ENCODE data around the gene PREB.

Gene PREB

GRCh38 chr2:27152796-27153464, 18.5 kb upstream of the PREB start:
- in situ Hi-C loops (cut with MboI; ENCODE audit: low sequenced_read_pairs), result no loop called here

DNA sequence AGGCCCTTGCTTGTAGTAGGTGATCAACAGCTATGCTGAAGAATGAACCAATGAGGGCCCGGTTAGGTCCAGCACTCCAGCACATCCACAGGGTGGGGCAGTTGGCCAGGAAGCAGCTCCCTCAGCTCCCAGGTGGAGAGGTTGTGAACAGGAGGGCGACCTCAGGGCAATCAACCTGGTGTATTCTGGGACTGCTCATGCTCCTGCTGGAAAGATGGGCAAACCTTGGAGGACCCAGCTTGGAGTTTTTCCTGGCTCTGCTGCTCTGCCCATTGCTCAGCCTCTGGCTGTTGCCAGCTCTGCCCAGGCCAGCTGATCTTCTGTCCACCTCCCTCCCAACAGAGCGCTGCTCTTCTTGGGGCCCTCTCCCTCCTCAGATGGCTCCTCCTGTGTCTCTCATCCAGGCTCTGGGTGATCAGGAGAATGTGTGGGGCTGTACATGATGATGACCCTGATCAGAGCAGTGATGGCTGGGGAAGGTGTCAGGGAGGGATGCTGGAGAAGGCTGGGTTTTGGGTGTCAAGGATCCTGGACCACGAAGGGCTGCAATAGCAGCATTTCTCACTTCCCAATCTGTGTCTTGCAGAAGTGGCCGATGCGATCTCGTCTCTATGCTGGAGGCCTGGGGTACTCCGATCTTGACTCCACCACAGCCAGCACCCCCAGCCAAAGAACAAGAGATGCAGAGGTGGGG, 17.8 kb upstream of the PREB start:
- in situ Hi-C loops (cut with MboI; ENCODE audit: low sequenced_read_pairs), result no loop called here

GRCh38 chr2:27150639-27151230, 16.3 kb upstream of the PREB start:
- in situ Hi-C loops (cut with MboI; ENCODE audit: low sequenced_read_pairs), result no loop called here

DNA sequence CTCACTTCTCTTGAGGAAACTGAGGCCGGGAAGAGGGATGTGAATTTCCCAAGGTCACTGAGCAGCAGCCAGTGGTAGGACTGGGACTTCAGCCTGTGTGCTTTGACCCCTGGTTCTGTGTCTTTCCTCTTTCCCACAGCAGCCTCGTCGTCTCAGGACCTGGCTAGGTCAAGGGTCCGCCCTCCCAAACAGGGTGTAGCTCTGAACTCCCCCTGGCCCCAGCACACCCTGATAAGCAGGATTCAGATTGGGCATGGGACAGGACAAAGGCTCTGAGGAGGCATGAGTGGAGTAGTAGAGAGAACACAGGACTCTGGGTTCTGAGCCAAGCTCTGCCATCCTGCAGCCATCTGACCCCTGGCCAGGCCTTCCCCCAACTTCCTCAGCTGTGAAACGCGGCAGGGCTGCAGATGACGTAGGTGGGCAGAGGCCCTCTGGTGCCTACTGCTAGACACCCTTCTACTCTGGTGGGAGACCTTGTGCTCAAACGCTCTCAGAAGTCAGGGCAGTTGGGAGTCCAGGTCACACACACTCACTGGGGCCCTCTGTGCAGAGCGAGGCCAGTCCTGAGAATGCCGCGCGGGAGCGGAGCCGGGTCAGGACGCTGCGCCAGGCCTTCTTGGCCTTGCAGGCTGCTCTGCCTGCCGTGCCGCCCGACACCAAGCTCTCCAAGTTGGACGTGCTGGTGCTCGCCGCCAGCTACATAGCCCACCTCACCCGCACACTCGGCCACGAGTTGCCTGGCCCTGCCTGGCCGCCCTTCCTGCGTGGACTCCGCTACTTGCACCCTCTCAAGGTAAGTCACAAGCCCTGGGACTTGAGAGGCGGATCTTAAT, 15.4 kb upstream of the PREB start:
- in situ Hi-C loops (cut with MboI; ENCODE audit: low sequenced_read_pairs), result no loop called here

DNA sequence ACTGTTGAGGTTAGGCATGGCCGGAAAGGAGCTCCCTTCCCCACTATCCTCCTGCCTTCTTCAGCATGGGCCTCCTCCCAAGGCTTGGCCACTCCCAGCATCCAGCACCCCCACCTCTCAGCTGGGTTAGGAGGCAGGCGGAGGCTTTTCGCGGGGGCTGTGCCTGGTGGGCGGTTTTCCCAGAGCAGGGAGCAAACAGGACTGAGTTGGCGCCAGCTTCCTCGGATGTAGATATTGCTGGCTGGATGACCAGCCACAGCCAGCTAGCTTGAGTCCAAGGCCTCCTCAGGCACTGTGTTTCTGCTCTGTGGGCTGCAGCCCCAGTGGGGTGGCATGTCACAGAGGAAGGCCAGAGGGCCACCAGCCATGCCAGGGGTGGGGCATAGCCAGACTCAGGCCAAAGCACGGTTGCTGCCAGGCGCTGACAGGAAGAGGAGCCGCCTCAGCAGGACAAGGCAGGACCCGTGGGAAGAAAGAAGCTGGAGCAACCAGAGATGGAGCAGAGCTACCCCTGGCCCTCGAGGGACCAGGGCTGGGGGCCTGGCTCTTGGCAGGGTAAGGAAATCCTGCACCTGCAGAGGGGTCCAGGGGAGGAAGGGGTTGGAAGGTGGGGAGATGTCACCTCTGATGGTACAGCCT, 14.5 kb upstream of the PREB start, which contains the start of gene TCF23:
TSS of gene TCF23 (plus strand) at position 204 of the 639 bp plus-strand sequence. CDS start at position 334, 130 bp downstream.
- in situ Hi-C loops (cut with MboI; ENCODE audit: low sequenced_read_pairs), result no loop called here

DNA sequence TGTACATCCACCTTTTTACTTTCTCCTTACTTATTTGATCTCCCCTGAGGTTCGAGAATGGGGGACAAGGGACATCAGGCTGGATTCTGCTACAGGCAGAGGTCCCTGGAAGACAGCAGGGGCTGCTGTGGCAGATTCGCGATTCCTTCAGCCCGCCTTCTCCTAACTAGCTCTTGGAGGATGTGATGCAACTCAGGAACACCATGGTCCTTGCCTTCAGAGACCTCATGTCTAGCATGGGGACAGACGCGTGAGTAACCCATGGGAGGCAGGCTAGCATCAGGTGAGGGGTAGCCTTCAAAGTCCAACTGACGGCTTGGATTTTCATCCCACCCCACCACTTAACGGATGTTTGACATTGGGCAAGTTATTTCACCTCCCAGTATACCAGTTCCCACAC, 13.5 kb upstream of the PREB start:
- in situ Hi-C loops (cut with MboI; ENCODE audit: low sequenced_read_pairs), result no loop called here

DNA sequence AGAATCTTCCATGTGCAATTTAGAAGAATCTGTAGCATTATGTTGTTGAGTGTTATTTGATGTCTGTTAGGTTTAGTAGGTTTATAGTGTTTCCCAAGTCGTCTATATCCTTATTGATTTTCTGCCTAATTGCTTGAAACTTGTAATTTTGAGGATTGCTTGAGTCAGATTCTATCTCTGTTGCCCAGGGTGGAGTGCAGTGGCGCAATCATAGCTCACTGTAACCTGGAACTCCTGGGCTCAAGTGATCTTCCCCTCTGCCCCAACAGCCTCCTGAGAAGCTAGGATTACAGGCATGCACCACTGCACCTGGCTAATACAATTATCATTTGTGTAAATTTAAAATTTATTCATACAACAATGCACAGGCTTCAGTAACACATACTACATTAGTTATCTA, 11.2 kb upstream of the PREB start:
- in situ Hi-C loops (cut with MboI; ENCODE audit: low sequenced_read_pairs), result no loop called here

DNA sequence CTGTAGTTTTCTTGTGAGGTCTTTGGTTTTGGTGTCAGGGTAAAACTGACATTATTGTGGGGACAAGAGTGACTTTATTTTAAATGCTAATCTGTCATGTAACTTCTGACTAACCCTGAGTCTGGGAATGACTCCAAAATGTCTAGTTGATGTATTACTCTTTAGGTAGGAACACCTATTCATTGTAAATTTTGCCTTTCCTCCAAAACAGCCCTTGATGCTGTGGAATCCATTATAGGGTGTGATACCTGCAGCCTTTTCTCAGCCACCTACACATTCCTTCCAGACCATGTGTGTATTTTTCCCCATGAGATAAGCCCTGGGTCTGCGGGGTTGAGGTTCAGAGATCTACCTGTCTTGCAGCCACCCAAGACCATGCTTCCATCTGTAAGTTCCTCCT, 8.8 kb upstream of the PREB start:
- in situ Hi-C loops (cut with MboI; ENCODE audit: low sequenced_read_pairs), result no loop called here

- in situ Hi-C loops (cut with MboI; ENCODE audit: low sequenced_read_pairs), result no loop called here
Measured at GRCh38 chr2:27139310-27139709, 4.9 kb upstream of the PREB start, which contains the start of gene PRR30. Gene PRR30 (minus strand): TSS chr2:27139410. CDS start chr2:27138329, 1,081 bp downstream.

- in situ Hi-C loops (cut with MboI; ENCODE audit: low sequenced_read_pairs), result no loop called here
Measured at GRCh38 chr2:27138111-27138510, 3.7 kb upstream of the PREB start.

DNA sequence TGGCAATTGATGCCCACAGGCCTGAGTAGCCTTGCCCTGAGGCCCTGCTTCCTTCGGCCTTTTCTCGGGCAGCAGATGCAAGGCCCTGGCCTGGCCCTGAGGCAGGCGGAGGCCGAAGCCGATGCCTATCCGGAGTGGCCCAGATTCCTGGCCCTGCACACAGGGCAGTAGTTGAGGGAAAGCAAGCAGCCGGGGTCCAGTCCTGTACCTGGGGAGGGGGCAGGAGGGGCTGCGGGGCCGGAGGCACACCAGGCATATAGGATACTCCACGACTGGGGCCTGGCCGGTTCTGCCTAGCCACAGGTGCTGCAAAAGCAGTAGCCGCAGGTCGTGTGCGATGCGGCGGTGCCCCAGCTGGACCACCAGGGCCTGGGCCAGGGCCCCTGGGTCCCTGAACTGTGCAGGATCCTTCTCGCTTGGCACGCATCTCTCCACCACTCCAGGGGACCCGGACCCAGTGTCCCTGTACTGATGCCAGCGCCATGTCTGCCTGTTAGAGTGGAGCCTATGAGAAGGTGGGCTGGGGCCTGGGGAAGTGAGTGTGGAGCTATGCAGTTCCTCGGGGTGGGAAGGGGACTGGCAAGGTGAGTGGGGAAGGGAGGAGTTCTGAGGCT, 3.0 kb upstream of the PREB start:
- in situ Hi-C loops (cut with MboI; ENCODE audit: low sequenced_read_pairs), result no loop called here

- in situ Hi-C loops (cut with MboI; ENCODE audit: low sequenced_read_pairs), result no loop called here
Measured at GRCh38 chr2:27136751-27137150, 2.3 kb upstream of the PREB start.

- in situ Hi-C loops (cut with MboI; ENCODE audit: low sequenced_read_pairs), result no loop called here
Measured at GRCh38 chr2:27135478-27135955, 1.1 kb upstream of the PREB start.

GRCh38 chr2:27134781-27135477, 493 bp upstream of the PREB start:
- in situ Hi-C loops (cut with MboI; ENCODE audit: low sequenced_read_pairs), result no loop called here

GRCh38 chr2:27133195-27133875, 1.1 kb downstream of the PREB start:
- in situ Hi-C loops (cut with MboI; ENCODE audit: low sequenced_read_pairs), result no loop called here

DNA sequence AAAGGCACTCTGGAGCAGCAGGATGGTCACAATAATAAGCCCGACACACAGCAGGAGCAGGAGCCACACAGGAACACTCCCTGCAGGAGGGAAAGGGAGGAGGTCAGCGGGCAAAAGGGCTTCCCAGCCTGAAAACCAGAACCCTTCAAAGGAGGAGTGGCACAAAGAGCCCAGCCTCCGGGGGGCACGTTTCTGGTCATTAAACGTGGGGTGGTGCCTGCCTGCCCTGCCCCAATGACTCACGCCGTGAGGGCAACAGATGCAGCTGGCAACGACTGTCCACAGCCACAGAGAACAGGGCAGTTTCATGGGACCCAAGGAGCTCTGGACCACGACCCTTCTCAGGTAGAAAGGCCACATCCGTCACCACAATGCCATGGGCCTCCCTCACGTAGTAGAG, 3.0 kb downstream of the PREB start:
- in situ Hi-C loops (cut with MboI; ENCODE audit: low sequenced_read_pairs), result no loop called here

DNA sequence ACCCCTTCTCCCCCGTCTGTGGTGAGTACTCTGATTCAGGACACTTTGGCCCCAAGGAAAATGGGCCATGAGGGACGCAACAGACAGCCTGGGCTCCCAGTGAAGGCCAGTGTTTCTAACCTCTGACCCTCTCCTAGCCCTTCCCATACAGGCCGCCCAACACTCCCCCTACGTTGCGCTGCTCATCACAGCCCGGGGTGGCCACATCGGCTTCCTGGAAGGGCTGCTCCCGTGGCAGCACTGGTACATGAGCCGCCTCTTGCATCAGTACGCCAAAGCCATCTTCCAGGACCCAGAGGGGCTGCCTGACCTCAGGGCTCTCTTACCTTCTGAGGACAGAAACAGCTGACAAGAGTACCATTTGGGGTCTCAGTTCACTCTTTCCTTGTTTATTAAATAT, 4.0 kb downstream of the PREB start:
- in situ Hi-C loops (cut with MboI; ENCODE audit: low sequenced_read_pairs), result no loop called here

- in situ Hi-C loops (cut with MboI; ENCODE audit: low sequenced_read_pairs), result no loop called here
Measured at GRCh38 chr2:27128668-27129571, 5.5 kb downstream of the PREB start.

Measured in HL-60/S4 (cell line).